Smooth muscle cell (in vitro differentiated cells): ENCODE measurements around the gene SLC39A11. TPM values are rescaled to one million over a fixed set of nuclear protein-coding genes. Genes with fewer than 3 reads are reported as not detected.

Experiments used
- DNase-seq: peaks from one replicate; lab custom pipeline; 2025; ENCODE audit not compliant: unreplicated experiment; lab: John Stamatoyannopoulos, UW
- H2AFZ ChIP-seq: fragments of 200-600 bp; sonication (generic); 2 replicates; pipeline ENCODE4 v1.6.0; 2016; ENCODE audit warnings: antibody characterized with exemption, low read depth, mild to moderate bottlenecking
- H3F3A ChIP-seq: fragments of 200-600 bp; sonication (generic); 2 replicates; pipeline ENCODE4 v1.6.0; 2017; ENCODE audit warnings: antibody characterized with exemption, low read depth
- H3K27ac ChIP-seq: fragments of 200-600 bp; sonication (generic); 2 replicates; pipeline ENCODE4 v1.5.1; 2016; ENCODE audit warnings: low read depth, mild to moderate bottlenecking
- H3K27me3 ChIP-seq: fragments of 200-600 bp; sonication (generic); 2 replicates; pipeline ENCODE4 v1.6.1; 2016; ENCODE audit warnings: low read depth, mild to moderate bottlenecking
- H3K36me3 ChIP-seq: fragments of 200-600 bp; sonication (generic); 2 replicates; pipeline ENCODE4 v1.5.1; 2016; ENCODE audit warnings: low read depth
- H3K4me1 ChIP-seq: fragments of 200-600 bp; sonication (generic); 2 replicates; pipeline ENCODE4 v1.5.1; 2016; ENCODE audit warnings: low read depth
- H3K4me2 ChIP-seq: fragments of 200-600 bp; sonication (generic); 2 replicates; pipeline ENCODE4 v1.6.0; 2016; ENCODE audit warnings: mild to moderate bottlenecking
- H3K4me3 ChIP-seq: fragments of 200-600 bp; sonication (generic); 2 replicates; pipeline ENCODE4 v1.5.1; 2016; ENCODE audit warnings: mild to moderate bottlenecking
- H3K79me2 ChIP-seq: fragments of 200-600 bp; sonication (generic); 2 replicates; pipeline ENCODE4 v1.6.0; 2016; ENCODE audit warnings: low read depth, mild to moderate bottlenecking
- H3K9ac ChIP-seq: fragments of 200-600 bp; sonication (generic); 2 replicates; pipeline ENCODE4 v1.6.0; 2016; ENCODE audit warnings: low read depth
- H3K9me3 ChIP-seq: fragments of 200-600 bp; sonication (generic); replicated peaks from 2 replicates; pipeline ENCODE4 v1.5.1; 2016; ENCODE audit warnings: low read depth
- H4K20me1 ChIP-seq: fragments of 200-600 bp; sonication (generic); 2 replicates; pipeline ENCODE4 v1.6.0; 2016; ENCODE audit warnings: low read depth
- WGBS: methylation state at CpG from one replicate; pipeline ENCODE4 v1.1.7; 2016; ENCODE audit warnings: low lambda C conversion rate; 5-methylcytosine and 5-hydroxymethylcytosine counted together
- polyA plus RNA-seq: library from polyadenylated mRNA; unstranded; fragments of >200 nt; fragmentation: Nextera tagmentation; extraction: Ambion mirVana; gene quantifications from 2 replicates; pipeline ENCODE4 v1.2.1, GENCODE V29; 2016
- total RNA-seq: library from RNA; depleted of rRNA; stranded (reverse); fragments of >200 nt; gene quantifications from 2 replicates; pipeline ENCODE4 v1.2.3, GENCODE V29; 2014
- TF ChIP-seq, protein P1 (sequence below): fragments of 200-600 bp; sonication (generic); IDR thresholded peaks from 2 replicates; pipeline ENCODE4 v1.5.1; 2017; ENCODE audit warnings: borderline replicate concordance, mild to moderate bottlenecking, antibody characterized with exemption; ENCODE audit not compliant: insufficient read depth, poor library complexity, severe bottlenecking

The SLC39A11 gene
- total and polyA plus RNA-seq, 2 experiments from 2014 or later, result 9.2 to 36.7 TPM

DNA sequence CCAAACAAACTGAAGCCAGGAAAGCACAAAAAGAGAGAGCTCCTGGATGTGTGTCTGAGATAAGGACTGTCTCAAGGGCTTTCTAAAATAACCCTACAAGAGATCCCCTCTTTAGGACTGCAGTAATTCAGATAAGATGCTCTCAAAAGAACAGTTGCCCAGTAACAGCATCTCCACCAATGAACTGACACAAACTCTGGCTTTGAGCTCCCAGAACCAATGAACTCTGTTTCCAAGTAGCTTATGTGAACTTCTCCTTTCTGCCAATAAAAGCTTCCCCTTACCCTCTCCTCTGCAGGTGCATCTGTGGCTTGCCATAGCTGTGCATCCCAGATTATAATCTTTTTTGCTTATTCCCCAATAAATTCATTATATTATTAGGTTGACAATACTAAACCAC lies 421.5 kb downstream of the SLC39A11 start:
- H3K9me3 ChIP-seq, result no peaks in the 10 kb centered on the region
- no peak overlapping the region for H3K27ac ChIP-seq
- H3F3A ChIP-seq, result no peaks in the 10 kb centered on the region
- H4K20me1 ChIP-seq, result no peaks in the 10 kb centered on the region
- TF ChIP-seq, protein P1, sequence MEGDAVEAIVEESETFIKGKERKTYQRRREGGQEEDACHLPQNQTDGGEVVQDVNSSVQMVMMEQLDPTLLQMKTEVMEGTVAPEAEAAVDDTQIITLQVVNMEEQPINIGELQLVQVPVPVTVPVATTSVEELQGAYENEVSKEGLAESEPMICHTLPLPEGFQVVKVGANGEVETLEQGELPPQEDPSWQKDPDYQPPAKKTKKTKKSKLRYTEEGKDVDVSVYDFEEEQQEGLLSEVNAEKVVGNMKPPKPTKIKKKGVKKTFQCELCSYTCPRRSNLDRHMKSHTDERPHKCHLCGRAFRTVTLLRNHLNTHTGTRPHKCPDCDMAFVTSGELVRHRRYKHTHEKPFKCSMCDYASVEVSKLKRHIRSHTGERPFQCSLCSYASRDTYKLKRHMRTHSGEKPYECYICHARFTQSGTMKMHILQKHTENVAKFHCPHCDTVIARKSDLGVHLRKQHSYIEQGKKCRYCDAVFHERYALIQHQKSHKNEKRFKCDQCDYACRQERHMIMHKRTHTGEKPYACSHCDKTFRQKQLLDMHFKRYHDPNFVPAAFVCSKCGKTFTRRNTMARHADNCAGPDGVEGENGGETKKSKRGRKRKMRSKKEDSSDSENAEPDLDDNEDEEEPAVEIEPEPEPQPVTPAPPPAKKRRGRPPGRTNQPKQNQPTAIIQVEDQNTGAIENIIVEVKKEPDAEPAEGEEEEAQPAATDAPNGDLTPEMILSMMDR, result no peak
- no peaks in the 10 kb centered on the region for H3K36me3 ChIP-seq
- H3K4me3 ChIP-seq, result no peak overlapping the region
- H3K4me1 ChIP-seq, result no peaks in the 10 kb centered on the region
- H3K27me3 ChIP-seq, result no peaks in the 10 kb centered on the region
- no peak overlapping the region for H2AFZ ChIP-seq
- H3K79me2 ChIP-seq, result no peaks in the 10 kb centered on the region
- H3K9ac ChIP-seq, result no peak overlapping the region
- no peak overlapping the region for H3K4me2 ChIP-seq
- DNase-seq, result no peak

DNA sequence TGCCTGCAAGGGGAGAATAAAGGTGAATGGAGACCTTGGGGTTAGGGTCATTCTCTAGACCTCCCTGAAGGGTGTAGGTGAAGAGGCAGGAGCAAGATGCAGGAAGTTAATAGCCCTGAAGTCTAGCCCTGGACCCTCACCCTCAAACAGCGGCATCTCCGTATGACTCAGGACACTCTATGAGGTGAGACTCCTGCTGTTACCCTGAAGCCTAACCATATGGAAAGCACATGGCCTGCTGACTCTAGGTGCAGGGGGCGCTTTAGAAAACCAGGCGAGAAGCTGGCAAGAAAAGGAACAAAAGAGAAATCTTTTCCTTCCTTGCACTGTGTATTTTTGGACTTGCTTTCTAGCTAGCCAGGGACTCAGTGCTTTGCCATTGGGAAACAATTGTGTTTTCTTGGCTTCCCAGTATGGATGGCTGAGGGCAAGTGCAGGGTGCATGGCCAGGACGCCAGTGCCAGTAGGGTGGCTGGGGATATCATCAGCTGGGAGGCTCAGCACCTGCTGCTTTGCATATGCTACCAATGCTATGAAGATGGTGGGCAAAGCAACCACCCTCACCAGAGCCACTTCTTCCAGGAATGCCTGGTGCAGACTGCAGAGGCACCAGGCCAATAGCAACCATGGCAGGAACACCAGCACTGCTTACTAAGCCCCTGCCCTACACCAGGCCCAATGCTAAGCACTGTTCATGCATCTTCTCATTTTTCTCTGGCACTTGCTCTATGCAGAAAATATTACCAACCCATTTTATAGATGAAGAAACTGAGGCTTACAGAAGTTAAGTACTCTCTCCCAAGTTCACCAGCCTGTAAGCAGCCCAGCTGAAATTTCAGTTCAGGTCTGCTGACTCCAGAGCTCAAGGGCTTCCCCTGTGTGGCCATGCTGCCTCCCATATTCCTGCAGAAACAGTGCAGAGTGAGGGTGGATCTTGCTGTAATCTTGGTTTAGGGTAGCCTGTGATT lies 425.1 kb downstream of the SLC39A11 start:
- Histone ChIP-seq H3K79me2 (no peaks in the 10 kb centered on the region), H3K4me2 (no peak overlapping the region), H2AFZ (no peak overlapping the region), H3K4me1 (no peaks in the 10 kb centered on the region), H3K9me3 (no peaks in the 10 kb centered on the region), H4K20me1 (no peaks in the 10 kb centered on the region), H3K9ac (no peak overlapping the region), H3K27me3 (no peaks in the 10 kb centered on the region), H3K4me3 (no peak overlapping the region), H3F3A (no peaks in the 10 kb centered on the region), H3K27ac (no peak overlapping the region), H3K36me3 (no peaks in the 10 kb centered on the region)
- DNase-seq, result no peak
- TF ChIP-seq, protein P1, result no peak
- WGBS, result 90% methylated on average over 5 of the region's 5 CpGs

DNA sequence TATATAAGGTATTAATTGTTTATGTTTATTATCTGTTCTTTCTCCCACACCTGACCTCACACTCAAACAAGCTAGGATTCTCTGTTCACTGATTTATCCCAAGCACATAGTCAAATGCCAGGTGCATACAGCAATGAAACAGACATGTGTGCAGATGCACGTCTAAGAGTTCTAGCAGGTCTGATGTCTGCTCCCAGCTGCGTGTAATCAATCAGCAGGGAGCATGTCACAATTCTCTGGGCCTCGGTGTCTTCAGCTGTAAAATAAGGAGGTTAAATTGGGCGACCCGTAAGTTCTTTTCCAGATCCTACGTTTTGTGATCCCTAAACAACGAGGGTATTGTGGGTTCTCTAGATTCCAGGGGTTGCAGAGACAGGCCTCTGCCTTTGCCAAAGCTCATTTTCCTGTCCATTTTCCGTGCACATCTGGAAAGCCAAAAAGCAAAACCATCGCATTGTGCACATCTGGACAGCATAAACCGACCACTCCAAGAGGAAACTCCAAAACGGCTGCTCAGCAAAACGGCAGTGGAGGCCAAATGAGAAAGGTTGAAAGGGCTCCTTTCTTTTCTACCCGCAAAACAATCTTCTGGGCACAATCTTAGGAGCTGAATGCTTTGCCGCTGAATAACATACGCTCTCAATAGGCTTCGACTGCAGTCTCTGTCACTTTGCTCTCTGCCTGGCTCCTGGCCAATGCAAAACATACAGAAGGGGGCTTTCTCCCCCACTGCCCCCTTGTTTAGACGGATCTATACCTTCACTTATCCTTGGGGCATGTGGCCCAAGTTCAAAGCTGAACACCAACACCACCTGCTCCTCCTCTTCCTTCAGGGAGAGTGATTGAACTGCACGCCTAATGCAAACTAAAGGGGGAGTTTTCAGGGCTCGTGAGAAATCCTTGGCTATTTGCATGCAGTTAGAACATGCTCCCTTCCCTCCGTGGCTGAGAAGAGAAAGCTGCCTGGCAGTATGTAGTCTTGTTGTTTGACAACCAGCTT lies 426.3 kb downstream of the SLC39A11 start:
- Histone ChIP-seq H3K27ac (no peak overlapping the region), H3K4me3 (no peak overlapping the region), H3K36me3 (no peaks in the 10 kb centered on the region), H3K79me2 (no peaks in the 10 kb centered on the region), H3K4me1 (no peaks in the 10 kb centered on the region), H3F3A (no peaks in the 10 kb centered on the region), H3K9me3 (no peaks in the 10 kb centered on the region), H2AFZ (no peak overlapping the region), H3K4me2 (no peak overlapping the region), H3K9ac (no peak overlapping the region), H4K20me1 (no peaks in the 10 kb centered on the region), H3K27me3 (no peaks in the 10 kb centered on the region)
- DNase-seq, result no peak
- WGBS, result 69% methylated on average over 20 of the region's 20 CpGs
- TF ChIP-seq, protein P1, result no peak
